HG02623 (cell line): ENCODE results near the gene CCL17.
A peak's percentile ranks its signal among the peaks of the same experiment; 100 is the strongest.

Source experiments
- ATAC-seq: cut with Tn5 transposase; IDR thresholded peaks from one replicate; pipeline ENCODE4 v1.9.1; 2021; ENCODE audit warnings: moderate library complexity; ENCODE audit not compliant: unreplicated experiment

CCL17 gene

DNA sequence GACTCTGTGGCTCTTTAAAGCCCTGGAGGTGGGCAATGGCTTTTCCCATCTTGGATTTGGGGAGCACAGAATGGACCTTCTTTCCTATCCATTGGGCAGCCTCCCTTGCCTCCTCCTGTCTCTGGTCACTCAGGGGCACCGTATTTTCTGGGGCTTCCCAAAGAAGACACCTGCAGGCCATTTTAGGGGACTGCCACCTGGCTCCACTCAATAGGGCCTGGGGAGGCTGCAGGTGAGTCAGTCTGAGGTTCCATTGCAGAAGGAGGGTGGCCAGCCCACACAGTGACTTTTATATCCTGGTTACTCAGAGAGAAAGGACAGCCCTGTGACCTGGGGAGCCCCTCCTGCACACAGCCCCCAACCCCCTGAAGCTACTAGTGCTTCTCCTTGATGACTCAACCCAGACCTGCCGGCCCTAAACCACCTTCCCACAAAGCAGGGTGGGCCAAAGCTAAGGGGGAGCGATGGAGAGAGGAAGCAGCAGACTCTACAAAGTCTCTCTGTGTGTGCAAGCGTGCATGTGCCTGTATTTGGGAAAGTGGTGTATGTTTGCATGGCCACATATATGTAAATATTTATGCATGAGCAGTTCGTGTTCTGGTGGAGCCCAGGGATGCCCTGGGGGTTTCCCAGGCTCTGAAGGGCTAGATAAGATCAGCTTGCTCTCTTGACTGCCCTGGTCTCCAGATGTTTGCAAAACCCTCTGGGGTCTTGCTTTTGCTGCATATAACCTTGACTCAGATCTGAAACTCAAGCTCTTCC, 27.3 kb upstream of the CCL17 start:
- ATAC-seq = peak; percentile 65

DNA sequence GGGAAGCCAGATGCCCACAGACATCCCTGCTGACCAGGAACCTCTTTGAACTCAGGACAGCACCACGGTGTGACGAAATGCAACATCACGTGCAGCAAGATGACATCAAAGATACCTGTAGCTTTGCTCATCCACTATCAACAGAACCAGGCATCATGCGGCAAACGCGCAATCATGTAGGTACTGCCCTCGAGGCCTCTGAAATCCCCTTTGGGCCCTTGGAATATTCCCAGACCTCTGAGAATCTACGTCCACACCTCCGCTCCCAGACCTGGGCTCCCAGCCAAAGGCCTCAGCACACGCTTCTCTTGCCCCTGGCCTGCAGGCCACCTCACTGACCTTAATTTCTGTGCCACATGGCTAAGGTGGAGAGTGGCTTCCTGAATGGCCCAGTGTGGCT, 25.0 kb upstream of the CCL17 start:
- ATAC-seq = no peak

- ATAC-seq = no peak
Observed at GRCh38 chr16:57380671-57381462, 23.7 kb upstream of the CCL17 start.

DNA sequence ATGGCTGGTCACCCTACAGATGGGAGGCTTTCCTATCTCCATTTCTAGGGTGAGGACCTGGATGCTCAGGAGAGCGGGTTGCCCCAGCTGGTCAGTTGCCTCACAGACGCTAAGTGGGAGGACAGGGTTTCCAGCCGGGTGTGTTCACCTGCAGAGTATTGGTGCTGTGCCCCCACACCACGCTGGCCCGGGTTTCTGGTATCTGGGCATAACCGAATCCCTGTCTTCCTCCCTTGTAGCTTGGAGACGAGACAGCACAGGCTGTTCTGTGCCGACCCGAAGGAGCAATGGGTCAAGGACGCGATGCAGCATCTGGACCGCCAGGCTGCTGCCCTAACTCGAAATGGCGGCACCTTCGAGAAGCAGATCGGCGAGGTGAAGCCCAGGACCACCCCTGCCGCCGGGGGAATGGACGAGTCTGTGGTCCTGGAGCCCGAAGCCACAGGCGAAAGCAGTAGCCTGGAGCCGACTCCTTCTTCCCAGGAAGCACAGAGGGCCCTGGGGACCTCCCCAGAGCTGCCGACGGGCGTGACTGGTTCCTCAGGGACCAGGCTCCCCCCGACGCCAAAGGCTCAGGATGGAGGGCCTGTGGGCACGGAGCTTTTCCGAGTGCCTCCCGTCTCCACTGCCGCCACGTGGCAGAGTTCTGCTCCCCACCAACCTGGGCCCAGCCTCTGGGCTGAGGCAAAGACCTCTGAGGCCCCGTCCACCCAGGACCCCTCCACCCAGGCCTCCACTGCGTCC, 22.6 kb upstream of the CCL17 start:
- ATAC-seq = no peak

DNA sequence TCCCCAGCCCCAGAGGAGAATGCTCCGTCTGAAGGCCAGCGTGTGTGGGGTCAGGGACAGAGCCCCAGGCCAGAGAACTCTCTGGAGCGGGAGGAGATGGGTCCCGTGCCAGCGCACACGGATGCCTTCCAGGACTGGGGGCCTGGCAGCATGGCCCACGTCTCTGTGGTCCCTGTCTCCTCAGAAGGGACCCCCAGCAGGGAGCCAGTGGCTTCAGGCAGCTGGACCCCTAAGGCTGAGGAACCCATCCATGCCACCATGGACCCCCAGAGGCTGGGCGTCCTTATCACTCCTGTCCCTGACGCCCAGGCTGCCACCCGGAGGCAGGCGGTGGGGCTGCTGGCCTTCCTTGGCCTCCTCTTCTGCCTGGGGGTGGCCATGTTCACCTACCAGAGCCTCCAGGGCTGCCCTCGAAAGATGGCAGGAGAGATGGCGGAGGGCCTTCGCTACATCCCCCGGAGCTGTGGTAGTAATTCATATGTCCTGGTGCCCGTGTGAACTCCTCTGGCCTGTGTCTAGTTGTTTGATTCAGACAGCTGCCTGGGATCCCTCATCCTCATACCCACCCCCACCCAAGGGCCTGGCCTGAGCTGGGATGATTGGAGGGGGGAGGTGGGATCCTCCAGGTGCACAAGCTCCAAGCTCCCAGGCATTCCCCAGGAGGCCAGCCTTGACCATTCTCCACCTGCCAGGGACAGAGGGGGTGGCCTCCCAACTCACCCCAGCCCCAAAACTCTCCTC, 21.9 kb upstream of the CCL17 start:
- no peak for ATAC-seq

- no peak for ATAC-seq
Observed at GRCh38 chr16:57383276-57384247, 21.0 kb upstream of the CCL17 start.

DNA sequence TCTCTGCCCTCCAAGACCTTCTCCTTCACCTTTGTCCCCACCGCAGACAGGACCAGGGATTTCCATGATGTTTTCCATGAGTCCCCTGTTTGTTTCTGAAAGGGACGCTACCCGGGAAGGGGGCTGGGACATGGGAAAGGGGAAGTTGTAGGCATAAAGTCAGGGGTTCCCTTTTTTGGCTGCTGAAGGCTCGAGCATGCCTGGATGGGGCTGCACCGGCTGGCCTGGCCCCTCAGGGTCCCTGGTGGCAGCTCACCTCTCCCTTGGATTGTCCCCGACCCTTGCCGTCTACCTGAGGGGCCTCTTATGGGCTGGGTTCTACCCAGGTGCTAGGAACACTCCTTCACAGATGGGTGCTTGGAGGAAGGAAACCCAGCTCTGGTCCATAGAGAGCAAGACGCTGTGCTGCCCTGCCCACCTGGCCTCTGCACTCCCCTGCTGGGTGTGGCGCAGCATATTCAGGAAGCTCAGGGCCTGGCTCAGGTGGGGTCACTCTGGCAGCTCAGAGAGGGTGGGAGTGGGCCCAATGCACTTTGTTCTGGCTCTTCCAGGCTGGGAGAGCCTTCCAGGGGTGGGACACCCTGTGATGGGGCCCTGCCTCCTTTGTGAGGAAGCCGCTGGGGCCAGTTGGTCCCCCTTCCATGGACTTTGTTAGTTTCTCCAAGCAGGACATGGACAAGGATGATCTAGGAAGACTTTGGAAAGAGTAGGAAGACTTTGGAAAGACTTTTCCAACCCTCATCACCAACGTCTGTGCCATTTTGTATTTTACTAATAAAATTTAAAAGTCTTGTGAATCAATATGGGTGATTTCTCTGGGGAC, 20.1 kb upstream of the CCL17 start:
- ATAC-seq = no peak

DNA sequence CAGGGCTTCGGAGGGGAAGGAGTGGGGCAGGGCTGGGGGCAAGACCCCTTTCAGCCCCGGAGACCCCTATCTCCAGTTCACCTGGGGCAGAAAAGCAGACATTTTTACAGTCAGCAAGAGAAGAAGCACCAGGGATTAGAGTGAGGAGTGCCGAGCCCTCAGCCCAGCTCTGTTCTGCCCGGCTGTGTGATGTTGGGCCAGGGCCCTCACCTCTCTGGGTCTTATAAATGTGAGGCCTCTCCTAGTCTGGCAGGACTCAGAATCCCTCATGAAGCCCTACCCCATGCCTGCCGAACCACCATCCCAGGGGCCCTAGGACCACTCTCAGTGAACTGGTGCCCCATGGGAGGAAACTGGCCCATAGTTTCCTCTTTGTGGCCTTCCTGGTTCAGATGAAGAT, 19.5 kb upstream of the CCL17 start:
- no peak for ATAC-seq

- no peak for ATAC-seq
Observed at GRCh38 chr16:57386381-57386951, 18.1 kb upstream of the CCL17 start.

GRCh38 chr16:57387598-57388354, 16.8 kb upstream of the CCL17 start:
- ATAC-seq = no peak

DNA sequence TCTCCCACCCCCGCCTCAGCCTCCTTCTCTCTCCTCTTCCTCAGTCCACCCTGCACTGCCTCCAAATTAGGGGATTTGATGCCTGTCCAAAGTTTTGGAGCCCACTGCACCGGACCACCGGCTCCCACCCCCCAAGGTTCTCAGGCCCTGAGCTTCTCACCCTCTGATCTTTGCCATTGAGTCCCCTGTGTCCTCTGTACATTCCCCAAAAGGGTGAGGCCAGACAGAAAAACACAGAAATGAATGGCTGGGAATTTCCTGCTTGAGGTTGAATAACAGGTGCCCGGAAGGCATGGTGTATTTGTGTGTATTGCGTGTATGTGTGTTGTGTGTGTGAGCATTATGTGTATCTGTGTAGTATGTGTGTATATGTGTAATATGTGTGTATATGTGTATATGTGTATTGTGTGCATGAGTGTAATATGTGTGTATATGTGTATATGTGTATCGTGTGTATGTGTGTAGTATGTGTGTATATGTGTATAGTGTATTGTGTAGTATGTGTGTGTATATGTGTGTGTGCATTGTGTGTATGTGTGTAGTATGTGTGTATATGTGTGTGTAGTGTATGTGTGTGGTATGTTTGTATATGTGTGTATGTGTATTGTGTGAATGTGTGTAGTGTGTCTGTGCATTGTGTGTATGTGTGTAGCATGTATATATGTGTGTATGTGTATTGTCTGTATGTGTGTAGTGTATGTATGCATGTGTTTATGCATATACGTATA, 16.0 kb upstream of the CCL17 start:
- ATAC-seq = no peak

GRCh38 chr16:57389087-57389468, 15.5 kb upstream of the CCL17 start:
- ATAC-seq = no peak

DNA sequence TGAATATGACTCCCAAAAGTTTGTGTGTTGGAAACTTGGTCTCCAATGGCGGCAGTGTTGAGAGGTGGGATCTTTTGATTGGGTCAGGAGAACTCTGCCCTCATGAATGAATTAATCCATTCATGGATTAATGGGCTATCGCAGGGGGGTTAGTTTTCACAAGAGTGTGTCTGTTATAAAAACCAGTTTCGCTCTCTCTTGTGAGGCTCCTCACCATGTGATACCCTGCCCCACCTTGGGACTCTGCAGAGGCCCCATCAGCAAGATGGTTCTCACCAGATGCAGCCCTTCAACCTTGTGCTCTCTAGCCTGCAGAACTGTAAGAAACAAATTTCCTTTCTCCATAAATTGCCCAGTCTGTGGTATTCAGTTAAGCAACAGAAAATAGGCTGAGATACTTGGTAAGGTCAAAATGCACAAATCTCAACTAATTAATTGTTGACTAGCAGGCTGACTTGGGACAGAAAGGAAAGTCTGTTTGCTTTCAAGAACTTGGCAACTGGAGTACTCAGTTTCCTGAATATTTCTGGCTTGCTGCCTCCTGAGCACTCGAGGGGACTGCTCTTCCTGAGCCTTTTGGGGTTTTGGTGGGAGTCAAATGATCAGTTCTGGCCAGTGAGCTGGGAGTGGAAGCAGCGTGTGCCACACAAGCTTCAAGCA, 13.8 kb upstream of the CCL17 start:
- no peak for ATAC-seq

- no peak for ATAC-seq
Observed at GRCh38 chr16:57391300-57391699, 13.3 kb upstream of the CCL17 start.

GRCh38 chr16:57391708-57392107, 12.9 kb upstream of the CCL17 start:
- no peak for ATAC-seq

DNA sequence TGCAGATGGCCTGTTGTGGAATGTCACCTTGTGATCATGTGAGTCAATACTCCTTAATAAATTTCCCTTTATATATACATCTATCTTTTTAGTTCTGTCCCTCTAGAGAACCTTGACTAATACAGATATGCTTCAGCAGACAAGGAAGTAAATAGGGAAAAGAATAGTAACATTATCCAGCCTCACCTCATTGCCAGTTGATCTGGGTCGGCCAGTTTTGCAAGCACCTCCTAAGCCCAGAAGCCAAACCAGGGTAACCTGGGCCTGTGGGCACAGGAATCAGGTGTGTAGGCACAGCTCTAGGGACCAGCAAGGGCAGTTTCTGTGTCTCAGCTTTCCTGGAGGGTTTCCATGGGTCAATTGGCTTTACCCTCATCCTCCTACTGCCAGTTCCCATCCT, 11.9 kb upstream of the CCL17 start:
- no peak for ATAC-seq

- no peak for ATAC-seq
Observed at GRCh38 chr16:57394444-57394843, 10.1 kb upstream of the CCL17 start.
